Activated CD8-positive, alpha-beta memory T cell treated with anti-CD3 and anti-CD28 coated beads for 1 hour (primary cell): Measurements from ENCODE around the gene SERPINI1.

ENCODE experiments used
- DNase-seq, 2 donors: peaks; one replicate each; pipeline ENCODE4 v3.0.0-alpha.2; 2020; ENCODE audit warnings: low read depth in 1 of 2; ENCODE audit errors: extremely low read depth in 1 of 2

The SERPINI1 gene

DNA sequence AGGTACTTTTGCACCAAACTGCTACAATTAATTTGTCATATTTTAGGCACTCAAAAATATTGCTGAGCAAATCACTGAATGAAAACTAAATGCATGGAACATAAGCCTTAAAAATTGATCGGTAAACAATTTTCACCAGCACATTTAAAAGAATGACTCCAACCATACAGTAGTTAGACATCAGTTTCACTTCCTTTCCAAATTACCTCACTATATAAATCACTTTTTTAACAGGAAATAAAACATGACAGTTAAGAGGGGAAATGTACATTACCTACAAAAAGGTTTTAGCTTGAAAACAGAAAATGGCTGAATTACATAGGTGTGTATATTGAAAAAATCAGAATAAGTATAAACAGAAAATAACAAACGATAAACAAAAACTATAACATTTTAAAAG lies 108.4 kb downstream of the SERPINI1 start:
- no peak for DNase-seq

DNA sequence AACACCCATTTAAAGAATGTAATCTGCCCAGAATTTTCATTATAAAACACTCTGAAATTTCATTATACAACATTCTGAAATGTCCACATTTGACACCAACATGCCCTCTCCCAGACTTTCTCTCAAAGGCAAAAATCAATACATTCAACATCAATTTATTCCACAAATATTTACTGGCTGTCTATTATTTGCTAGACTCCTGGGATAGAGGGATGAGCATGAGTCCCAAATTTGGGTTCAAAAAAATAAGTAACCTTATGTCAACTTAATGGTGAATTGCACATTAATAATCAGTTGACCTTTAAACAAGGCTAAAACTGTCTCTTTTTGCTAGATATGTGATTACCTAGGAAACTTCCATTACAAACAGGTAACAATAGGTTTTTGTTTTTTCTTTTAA lies 109.0 kb downstream of the SERPINI1 start:
- DNase-seq, result no peak

DNA sequence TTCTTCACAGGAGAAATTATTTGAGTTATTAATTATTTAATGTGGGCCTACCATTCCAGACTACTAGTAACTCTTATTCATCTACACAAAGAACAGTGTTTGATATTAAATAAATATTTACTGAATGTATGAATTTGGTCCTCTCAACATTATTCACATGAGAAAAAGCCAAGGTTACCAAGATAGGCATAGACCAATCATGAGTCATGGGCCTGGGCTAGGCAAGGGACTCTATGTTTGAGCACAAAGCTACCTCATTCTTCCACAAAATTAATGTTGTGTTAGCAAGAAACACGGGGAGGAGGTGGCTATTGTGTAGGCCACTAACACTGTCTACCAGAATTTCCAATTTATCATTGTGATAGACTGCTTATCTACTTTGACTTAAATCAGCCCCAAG lies 115.7 kb downstream of the SERPINI1 start:
- DNase-seq, result no peak

DNA sequence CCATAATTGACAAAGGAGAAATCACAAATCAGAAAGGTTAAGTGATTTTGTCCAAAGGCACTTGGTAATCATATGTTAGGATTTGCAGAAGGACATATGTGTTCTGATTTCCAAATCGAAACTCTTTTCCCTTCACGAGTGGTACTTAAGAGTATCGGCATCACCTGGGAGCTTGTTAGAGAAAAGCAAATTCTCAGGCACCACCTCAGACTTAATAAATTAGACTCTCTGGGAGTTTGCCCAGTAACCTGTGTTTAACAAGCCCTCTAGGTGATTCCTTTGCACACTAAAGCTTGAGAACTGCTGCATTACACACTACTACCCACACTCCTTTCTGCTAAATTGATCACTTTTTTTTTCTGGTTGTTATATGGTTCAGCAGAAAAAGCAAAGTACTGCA lies 116.2 kb downstream of the SERPINI1 start:
- DNase-seq, result no peak

DNA sequence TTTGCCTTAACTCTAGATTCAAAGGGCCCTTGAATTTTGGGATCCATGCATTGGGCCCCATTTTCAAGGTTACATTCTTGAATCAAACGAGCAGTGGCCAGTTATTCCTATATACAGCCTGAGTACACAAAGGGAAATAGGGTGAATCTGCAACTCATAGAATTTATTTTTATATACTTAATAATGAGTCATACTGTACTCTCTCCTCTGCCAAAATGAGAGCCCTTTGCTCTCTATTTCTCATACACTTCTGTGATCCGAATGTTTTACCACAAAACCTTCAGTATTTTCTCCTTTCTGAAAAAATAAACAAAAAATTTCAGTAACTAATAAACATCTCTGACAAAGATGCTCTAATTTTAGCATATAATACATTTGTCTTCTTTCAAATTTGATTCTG lies 116.7 kb downstream of the SERPINI1 start:
- no peak for DNase-seq

DNA sequence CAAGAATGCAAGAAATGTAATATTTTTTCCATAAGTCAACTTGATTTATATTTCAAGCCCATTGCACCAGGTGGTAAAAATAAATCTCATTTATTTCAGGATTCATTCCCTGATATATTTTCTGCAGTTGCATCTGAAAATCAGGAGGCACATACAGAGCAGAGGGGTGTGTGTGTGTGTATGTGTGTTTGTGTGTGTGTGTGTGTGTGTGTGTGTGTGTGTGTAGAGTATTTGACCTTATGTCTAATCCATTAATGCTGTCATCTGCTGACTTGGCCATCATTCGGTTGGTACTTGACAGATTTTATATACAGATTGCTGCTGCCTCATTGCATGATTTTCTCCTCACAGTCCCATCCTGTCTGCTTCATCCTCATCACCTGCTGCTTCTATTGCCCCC lies 118.5 kb downstream of the SERPINI1 start:
- DNase-seq, result no peak

DNA sequence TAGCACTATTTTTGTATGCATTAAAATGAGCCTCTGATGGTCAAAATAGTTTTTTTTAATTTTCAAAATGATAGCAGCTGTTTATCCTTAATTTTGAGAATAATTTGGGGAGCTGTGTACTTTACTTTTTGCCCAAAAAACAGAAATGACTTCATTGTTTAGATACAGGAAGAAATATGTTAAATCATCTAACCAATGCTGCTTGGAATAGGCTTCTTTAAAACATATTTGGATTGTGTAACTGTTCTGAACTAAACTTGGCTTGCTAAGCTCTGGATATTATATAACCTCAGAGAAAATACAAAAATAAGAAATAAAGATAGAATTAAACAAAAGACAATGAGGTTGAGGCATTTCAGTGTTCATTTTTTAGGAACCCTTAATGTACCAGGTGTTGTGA lies 119.3 kb downstream of the SERPINI1 start:
- no peak for DNase-seq

DNA sequence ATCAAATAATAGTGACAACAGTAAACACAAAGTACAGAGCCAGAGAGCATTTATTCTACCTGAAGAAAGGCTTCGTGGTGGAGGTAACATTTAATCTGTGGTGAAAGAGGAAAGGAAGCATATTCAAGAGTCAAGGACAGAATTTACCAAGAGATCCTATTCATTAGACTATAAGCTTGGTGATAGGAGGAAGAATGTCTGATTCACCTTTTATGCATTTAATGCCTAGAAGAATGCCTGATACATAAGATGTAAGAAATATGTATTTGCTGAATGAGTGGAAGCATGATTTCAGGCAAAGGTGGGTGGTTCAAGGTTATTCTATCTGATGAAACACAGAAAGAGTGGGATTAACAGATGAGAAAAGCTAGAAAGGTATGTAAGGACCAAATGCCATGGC lies 119.8 kb downstream of the SERPINI1 start:
- no peak for DNase-seq

DNA sequence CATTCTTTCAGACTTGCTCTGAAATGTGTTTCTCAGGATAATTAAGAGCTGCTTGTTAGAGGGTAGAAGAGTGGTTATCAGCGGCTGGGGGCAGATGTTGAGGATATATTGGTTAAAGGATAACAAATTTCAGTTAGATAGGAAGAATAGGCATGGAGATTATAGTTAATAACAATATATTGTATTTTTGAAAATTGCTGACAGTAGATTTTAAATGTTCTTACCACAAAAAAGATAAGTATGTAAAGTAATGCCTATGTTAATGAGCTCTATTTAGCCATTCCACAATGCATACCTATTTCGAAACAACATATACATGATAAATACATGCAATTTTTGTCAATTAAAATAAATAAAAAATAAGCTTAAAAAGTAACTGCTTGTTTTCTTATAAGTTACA lies 123.3 kb downstream of the SERPINI1 start:
- DNase-seq, result no peak

DNA sequence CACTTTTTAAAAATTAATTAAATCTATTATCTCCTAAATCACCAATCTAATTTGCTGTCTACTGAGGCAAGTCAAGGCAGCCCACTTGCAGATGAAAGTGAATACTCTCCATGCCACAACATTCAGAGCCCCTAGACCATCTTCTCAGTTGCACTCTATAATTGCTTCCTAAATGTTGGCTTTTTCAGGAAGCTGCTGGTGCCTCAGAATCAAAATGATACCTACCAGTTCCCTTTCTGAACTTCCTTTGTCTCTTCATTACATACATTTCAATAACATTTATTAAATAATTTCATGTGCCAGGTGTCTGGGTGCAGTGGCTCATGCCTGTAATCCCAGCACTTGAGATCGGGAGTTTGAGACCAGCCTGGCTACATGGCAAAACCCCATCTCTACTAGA lies 124.1 kb downstream of the SERPINI1 start:
- DNase-seq, result no peak

DNA sequence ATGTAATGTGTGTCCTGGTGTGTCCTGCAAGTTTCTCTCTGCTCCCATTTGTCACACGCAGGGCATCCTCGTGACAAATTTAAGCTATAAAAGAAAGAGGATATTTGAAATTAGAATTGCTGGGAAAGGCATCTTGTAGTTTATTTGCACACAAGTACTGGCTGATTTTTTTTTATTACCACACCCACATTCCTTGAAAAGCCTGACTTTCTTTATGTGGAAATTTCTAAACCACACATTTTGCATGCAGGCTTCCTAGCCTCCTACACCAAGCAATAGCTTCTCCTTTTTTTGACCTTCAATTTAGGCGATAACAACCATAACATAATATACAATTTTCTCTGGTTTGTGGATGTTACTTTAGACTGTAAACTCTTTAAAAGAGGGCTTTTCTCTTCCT lies 126.1 kb downstream of the SERPINI1 start:
- no peak for DNase-seq

DNA sequence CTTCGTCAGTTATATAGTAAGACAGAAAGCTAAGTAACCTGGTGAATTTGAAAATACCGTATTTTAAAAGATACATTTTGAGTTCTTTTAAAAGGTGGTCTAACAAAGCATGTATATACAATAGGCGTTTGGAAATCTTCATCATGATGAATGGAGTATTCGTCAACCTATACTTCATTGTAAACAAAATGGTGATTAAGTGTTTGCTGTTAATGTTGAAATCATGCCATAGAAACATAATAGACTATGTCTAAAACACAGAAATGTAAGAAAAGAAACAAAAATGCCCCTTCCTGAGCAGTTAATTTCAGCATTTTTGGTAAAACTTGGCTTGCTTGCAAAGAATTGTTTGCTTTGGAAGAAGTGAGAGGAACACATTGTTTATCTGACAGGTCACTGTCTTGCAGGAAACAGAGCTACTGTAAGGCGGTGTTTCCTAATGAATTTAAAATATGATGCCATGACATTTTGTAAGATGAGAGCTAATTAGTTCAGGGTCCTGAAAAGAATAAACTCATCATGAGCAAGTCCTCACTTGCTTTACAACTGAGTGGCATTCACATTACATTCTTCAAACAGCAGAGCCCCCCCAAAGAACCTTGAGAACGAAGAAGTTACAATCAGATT lies 126.7 kb downstream of the SERPINI1 start:
- no peak for DNase-seq

DNA sequence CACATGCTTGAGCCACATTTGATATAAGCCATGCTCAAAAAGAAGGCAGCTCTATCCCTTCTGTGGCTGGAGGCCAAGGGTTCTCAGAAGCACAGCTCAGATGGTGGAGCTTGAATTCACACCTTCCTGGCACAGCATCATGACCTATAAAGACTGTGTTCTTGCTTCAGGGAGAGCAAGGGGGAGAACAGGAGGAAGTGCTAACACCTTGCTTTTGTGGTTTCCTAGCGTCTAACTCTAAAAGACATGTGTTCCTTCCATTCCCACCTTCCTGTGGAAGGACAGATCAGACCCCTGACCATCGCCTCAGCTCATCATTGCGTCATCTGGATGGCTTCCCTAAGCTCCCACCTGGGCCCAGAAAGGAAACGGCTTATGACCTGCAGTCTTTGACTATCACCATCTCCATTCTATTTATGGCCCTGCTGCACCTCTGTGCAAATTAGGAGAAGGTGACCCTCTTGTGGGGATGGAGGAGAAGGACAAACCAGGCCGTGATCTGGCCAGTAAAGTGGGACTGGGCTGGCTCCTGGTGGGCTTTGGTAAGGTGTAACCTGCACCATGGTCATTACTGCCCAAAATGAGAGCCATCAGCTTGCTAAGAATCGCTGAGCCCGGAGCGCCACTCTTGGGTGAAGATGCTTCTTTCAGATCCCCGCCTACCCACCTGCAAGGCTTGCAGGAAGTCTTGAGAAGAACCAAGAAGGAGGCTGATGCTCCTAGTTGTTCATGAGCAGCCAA lies 128.5 kb downstream of the SERPINI1 start:
- no peak for DNase-seq

DNA sequence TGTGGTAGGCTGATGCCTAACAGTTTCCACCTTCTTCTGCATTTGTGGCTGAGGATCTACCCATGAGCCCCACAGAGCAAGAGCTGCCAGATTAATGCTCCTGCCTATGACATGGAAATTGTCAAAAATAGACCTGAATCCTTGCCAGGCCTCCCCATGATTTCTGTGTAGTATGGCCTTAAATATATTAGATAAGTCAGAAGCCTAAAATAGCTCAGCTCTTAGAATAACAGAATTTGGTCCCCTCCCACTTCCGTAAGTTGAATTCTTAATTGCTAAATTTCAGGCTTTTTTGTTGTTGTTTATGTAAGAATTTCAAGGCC lies 129.0 kb downstream of the SERPINI1 start:
- no peak for DNase-seq

DNA sequence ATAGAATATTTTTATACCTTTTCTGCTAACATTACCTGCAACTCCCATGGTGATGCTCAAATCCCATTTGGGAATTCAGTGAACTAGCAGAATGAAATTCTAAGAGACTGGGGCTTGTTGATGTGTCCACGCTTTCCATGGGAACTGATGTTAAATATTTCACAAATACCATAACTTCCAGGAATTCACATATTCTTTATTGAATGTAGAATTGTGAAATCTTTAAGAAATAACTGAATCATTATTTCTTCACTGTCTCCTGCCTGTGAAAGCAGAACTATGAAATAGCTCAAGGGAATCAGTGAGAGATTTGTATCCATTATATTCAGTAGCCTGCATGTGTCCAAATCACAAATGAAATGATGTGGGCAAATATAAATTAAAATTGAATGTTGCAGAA lies 130.8 kb downstream of the SERPINI1 start:
- no peak for DNase-seq

DNA sequence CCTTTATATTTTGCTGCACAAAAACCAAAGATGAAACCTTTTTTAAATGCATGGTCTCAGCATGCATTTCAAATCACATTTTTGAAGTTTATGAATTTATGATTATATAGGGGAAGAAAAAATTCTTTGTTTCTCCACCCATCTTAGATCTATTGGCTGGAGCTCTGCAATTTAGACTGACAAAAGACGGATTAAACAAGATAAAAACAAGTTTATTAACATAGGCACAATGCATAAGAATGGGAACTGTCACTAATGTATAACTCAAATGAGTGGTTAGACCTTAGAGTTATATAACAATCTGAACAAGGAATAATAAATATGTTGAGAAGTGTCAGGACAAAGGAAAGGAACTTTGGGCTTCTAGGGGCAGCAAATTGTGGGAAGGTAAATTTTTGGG lies 132.5 kb downstream of the SERPINI1 start:
- no peak for DNase-seq

DNA sequence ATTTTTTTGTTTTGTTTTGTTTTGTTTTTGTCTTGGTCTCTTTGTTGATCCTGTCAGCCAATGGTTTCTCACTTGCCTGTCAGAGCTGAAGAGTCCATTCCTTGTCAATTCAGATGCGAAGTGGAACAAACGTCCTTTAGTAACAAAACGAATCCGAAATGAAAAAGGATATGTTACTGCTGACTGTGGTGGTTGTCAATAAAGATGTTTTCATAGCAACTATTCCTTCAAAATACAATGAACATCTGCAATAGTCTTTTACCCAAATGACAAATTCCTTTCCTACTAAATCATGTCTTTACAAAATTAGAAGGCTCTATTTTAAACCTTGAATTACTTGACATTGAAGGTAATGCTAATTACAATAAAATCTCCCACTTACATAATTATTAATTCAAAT lies 134.7 kb downstream of the SERPINI1 start:
- DNase-seq, result no peak

DNA sequence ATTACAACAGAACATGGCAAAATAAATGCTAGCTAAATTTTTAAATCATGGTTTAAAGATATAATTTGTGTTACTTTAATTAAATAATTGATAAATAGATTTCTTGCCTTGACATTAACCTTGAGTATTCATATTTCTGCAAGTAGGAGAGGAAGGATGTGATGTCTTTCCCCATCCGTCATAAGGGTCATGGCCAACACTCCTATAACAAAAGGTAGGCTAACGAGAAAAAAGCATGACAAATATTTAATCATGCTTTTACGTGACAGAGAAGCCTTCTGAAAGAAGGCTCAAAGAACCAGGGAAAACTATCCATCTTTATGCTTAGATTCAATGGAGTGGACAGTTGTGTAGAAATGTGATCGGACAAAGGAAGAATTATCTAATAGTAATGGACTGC lies 135.2 kb downstream of the SERPINI1 start:
- DNase-seq, result no peak

DNA sequence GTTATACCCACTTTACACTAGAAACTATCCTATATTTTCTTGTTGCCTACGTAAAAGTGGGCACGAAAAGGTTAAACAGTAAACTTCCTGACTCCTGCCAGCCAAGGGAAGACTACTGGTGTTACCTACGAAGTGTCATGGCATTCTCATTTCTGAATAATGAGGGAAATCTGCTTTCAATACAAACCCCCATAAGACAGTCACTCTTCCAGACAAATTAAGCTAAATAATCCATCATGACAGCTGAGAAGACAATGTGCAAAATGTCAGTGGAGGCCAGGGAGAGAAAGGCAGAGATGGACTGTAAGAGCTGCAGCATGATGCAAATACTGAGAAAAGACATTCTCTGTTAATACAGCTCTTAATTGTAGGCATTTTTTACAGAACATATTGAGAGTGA lies 136.5 kb downstream of the SERPINI1 start:
- no peak for DNase-seq

DNA sequence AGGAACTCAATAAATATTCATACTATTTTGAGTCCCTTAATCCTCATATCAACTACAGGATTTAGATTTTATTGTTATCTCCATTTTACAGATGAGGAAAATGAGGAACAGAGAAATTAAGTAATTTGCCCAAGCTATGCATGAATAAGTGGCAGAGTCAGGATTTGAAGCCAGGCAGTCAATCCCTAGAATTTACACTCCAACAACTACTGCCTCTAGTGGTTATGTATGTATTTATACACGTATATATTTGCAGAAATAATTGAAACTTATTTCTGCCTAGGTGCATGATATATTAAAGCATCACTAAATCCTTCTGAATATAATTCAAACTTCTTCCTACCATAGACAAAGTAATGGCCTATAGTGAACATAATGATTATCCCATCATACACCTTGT lies 137.4 kb downstream of the SERPINI1 start:
- no peak for DNase-seq

DNA sequence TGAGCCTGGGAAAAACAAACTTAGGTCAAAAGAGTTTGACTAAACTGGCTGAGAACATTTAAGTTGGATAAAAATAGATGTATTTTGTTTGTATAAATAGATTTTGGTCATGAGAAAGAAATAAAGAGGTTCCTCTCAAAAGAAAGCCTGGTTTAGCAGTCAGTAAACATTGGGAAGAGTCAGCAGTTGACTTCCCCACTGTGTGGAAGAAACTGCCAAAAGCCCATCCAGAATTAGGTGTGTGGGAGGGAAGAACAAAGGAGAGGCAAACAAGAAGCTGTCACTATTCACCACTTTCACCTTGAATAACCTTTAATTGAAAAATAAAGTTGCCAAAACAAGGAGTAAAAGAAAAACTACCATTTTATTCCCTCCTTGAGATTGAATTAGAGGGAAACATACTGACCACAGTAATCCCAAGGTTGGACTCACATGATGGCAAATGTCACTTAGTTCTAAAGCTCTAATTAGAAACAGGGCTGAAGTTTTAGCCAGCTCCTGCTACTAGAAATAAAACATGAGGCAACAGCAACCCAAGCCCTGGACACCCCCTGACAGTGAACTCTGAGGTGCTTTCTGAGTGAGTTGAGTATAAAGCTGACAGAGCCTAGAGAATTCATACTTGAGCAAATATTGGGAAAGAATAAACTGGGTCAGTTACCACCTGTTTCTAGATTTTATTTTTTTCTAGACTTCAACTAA lies 139.3 kb downstream of the SERPINI1 start:
- DNase-seq, result no peak
